Common myeloid progenitor, CD34-positive (primary cell): ENCODE data around the gene GPC5.

Experiments
- CTCF ChIA-PET: fragments of 350-600 bp; sonication (Branson Sonifier 250); formaldehyde crosslinking; loops from one replicate; lab custom pipeline; 2021; ENCODE audit warnings: antibody characterized with exemption; lab: Charles Lee
- POLR2A ChIA-PET: fragments of 350-600 bp; sonication (Branson Sonifier 250); formaldehyde crosslinking; loops from one replicate; lab custom pipeline; 2021; ENCODE audit warnings: antibody characterized with exemption; lab: Charles Lee
- DNase-seq, 3 donors: peaks; one replicate each; pipeline versions ENCODE4 v3.0.0 to v3.0.0-alpha.2; 2013
- H3K27ac ChIP-seq, 2 experiments: 1 replicate in 1 of 2; 2 replicates in 1 of 2; pipeline ENCODE4 v1.7.0; 2013; ENCODE audit warnings: inconsistent platforms in 2 of 2, low read length in 2 of 2, mild to moderate bottlenecking in 2 of 2, low read depth in 1 of 2, moderate library complexity in 1 of 2; ENCODE audit not compliant: severe bottlenecking in 2 of 2, insufficient read depth in 1 of 2, poor library complexity in 1 of 2
- H3K27me3 ChIP-seq, 5 experiments: replicated peaks in 2 of 5; 1 replicate in 3 of 5; 2 replicates in 2 of 5; pipeline versions ENCODE4 v1.6.1 to v1.7.0; 2013; ENCODE audit warnings: low read length in 4 of 5, mild to moderate bottlenecking in 2 of 5, moderate library complexity in 2 of 5, inconsistent platforms in 1 of 5; ENCODE audit not compliant: insufficient read depth in 5 of 5, control insufficient read depth in 4 of 5
- H3K36me3 ChIP-seq, 4 experiments: 1 replicate in 2 of 4; 2 replicates in 2 of 4; pipeline versions ENCODE4 v1.6.1 to v1.7.0; 2013; ENCODE audit warnings: low read length in 3 of 4, control low read depth in 1 of 4, mild to moderate bottlenecking in 1 of 4; ENCODE audit not compliant: control insufficient read depth in 4 of 4, insufficient read depth in 4 of 4
- H3K4me1 ChIP-seq, 4 experiments: 1 replicate in 3 of 4; 2 replicates in 1 of 4; pipeline versions ENCODE4 v1.6.1 to v1.7.1; 2013; ENCODE audit warnings: low read length in 3 of 4, mild to moderate bottlenecking in 3 of 4, control low read depth in 1 of 4, inconsistent platforms in 1 of 4, moderate library complexity in 1 of 4; ENCODE audit not compliant: control insufficient read depth in 4 of 4, insufficient read depth in 4 of 4; ENCODE audit errors: control extremely low read depth in 1 of 4
- H3K4me3 ChIP-seq, 7 experiments: 1 replicate in 4 of 7; 2 replicates in 3 of 7; pipeline versions ENCODE4 v1.5.1 to v1.7.0; 2013; ENCODE audit warnings: mild to moderate bottlenecking in 7 of 7, low read length in 6 of 7, moderate library complexity in 6 of 7, inconsistent platforms in 2 of 7, low read depth in 2 of 7, control low read depth in 1 of 7; ENCODE audit not compliant: insufficient read depth in 4 of 7, control insufficient read depth in 1 of 7; ENCODE audit errors: extremely low read depth in 1 of 7
- H3K9me3 ChIP-seq, 5 experiments: 1 replicate in 4 of 5; 2 replicates in 1 of 5; pipeline versions ENCODE4 v1.6.1 to v1.7.1; 2013; ENCODE audit warnings: low read length in 4 of 5, mild to moderate bottlenecking in 2 of 5, inconsistent platforms in 1 of 5, low read depth in 1 of 5, moderate library complexity in 1 of 5; ENCODE audit not compliant: control insufficient read depth in 4 of 5, insufficient read depth in 2 of 5; ENCODE audit errors: control extremely low read depth in 1 of 5
- WGBS: methylation state at CpG from one replicate; pipeline ENCODE4 v1.1.5; 2013; ENCODE audit not compliant: insufficient coverage; 5-methylcytosine and 5-hydroxymethylcytosine counted together

Gene GPC5

DNA sequence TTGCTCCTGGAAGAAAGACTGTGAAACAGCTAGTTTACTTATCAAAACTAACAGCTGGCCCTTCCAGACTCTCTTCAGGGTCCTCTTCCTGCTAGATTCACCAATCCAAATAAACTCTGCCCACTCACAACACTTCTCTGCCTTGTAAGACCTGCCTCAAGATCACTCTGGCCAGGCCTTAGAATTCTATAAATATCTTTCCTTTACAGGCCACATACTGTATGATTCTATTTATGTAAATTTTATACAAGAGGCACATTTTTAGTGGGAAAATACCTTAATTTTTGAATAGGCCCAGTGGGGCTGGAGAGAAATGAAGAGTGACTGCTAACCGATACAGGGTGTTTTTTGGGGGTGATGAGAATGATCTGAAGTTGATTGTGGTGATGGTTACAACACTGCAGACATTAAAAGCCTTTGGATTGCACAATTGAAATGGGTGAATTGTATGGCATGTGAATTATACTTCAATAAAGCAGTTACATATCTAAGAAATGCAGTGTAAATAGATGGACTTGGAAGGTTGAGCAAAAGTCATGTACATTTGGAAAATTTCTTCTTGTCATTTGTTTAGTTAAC is 141.8 kb downstream of the GPC5 start:
- CTCF ChIA-PET, result no interaction called here
- WGBS, result 86% methylated on average over 1 of the region's 1 CpG
- POLR2A ChIA-PET, result no interaction called here

GRCh38 chr13:91544723-91545122 is 146.3 kb downstream of the GPC5 start:
- Histone ChIP-seq H3K4me1 (peaks cover 0 to 5% (median 2%) of the 10 kb centered on the region in 4 experiments), H3K27me3 (no peaks in the 10 kb centered on the region), H3K4me3 (no peak overlapping the region), H3K36me3 (no peaks in the 10 kb centered on the region), H3K27ac (no peak overlapping the region), H3K9me3 (no peaks in the 10 kb centered on the region)
- no peak for DNase-seq
- WGBS, result 100% methylated on average over 2 of the region's 3 CpGs
- ChIA-PET CTCF (no interaction called here), POLR2A (no interaction called here)

More for the DNA sequence above, 141.8 kb downstream of the GPC5 start:
- Histone ChIP-seq H3K4me3 (no peak overlapping the region), H3K4me1 (peaks cover 0 to 5% (median 2%) of the 10 kb centered on the region in 4 experiments), H3K27ac (peak overlapping the region in 1 of 2 experiments; percentile 60), H3K9me3 (peaks cover 0 to 1% (median 0%) of the 10 kb centered on the region in 5 experiments), H3K36me3 (no peaks in the 10 kb centered on the region), H3K27me3 (no peaks in the 10 kb centered on the region)
- DNase-seq, result peak in 2 of 3 donors; percentile 1 to 11

DNA sequence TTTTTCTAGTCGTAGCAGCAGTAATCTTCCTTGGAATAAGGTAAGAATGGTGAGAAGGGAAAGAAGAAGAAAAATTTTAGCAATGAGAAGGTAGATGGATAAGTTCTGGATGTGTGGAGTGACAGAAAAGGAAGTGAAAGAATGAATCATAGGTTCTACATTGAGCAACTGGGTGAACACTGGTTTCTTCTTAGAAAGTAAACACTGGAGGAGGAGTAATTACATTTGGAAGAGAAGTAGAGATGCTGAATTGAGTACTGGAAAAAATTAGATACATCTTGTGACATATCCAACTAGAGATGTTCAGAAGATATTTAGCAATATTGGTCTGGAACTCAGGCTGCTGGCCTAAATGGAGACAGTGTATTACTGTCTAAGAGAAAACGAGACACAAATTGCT is 148.5 kb downstream of the GPC5 start:
- Histone ChIP-seq H3K4me3 (no peak overlapping the region), H3K36me3 (no peaks in the 10 kb centered on the region), H3K27me3 (no peaks in the 10 kb centered on the region), H3K9me3 (no peaks in the 10 kb centered on the region), H3K4me1 (no peaks in the 10 kb centered on the region), H3K27ac (no peak overlapping the region)
- ChIA-PET POLR2A (no interaction called here), CTCF (no interaction called here)
- WGBS, result 89% methylated on average over 1 of the region's 2 CpGs
- no peak for DNase-seq

GRCh38 chr13:91553584-91553983 is 155.2 kb downstream of the GPC5 start:
- H3K9me3 ChIP-seq, result peaks cover 0 to 3% (median 0%) of the 10 kb centered on the region in 5 experiments
- CTCF ChIA-PET, result no interaction called here
- no peak overlapping the region for H3K27ac ChIP-seq
- H3K4me3 ChIP-seq, result no peak overlapping the region
- DNase-seq, result no peak
- no peaks in the 10 kb centered on the region for H3K36me3 ChIP-seq
- H3K4me1 ChIP-seq, result no peaks in the 10 kb centered on the region
- no CpG with 5 or more reads among the region's 2 CpGs for WGBS
- POLR2A ChIA-PET, result no interaction called here
- H3K27me3 ChIP-seq, result no peaks in the 10 kb centered on the region

GRCh38 chr13:91554101-91554500 is 155.7 kb downstream of the GPC5 start:
- Histone ChIP-seq H3K4me3 (no peak overlapping the region), H3K27ac (no peak overlapping the region), H3K9me3 (peaks cover 0 to 3% (median 0%) of the 10 kb centered on the region in 5 experiments), H3K36me3 (no peaks in the 10 kb centered on the region), H3K4me1 (no peaks in the 10 kb centered on the region), H3K27me3 (no peaks in the 10 kb centered on the region)
- DNase-seq, result no peak
- WGBS, result no CpG with 5 or more reads among the region's 1 CpG
- POLR2A ChIA-PET, result no interaction called here
- CTCF ChIA-PET, result no interaction called here

GRCh38 chr13:91557328-91558090 is 159.1 kb downstream of the GPC5 start:
- H3K4me3 ChIP-seq, result no peak overlapping the region
- CTCF ChIA-PET, result no interaction called here
- H3K27me3 ChIP-seq, result no peaks in the 10 kb centered on the region
- no peak for DNase-seq
- WGBS, result 87% methylated on average over 4 of the region's 5 CpGs
- H3K27ac ChIP-seq, result no peak overlapping the region
- no peaks in the 10 kb centered on the region for H3K9me3 ChIP-seq
- no peaks in the 10 kb centered on the region for H3K36me3 ChIP-seq
- POLR2A ChIA-PET, result no interaction called here
- no peaks in the 10 kb centered on the region for H3K4me1 ChIP-seq

- CTCF ChIA-PET, result no interaction called here
- 88% methylated on average over 1 of the region's 5 CpGs for WGBS
- H3K4me3 ChIP-seq, result no peak overlapping the region
- H3K36me3 ChIP-seq, result no peaks in the 10 kb centered on the region
- DNase-seq, result no peak
- H3K9me3 ChIP-seq, result no peaks in the 10 kb centered on the region
- H3K4me1 ChIP-seq, result no peaks in the 10 kb centered on the region
- H3K27me3 ChIP-seq, result no peaks in the 10 kb centered on the region
- no peak overlapping the region for H3K27ac ChIP-seq
- POLR2A ChIA-PET, result no interaction called here
Observed at GRCh38 chr13:91563799-91564198, 165.4 kb downstream of the GPC5 start.
